KMS-11 (cell line): ENCODE measurements around the gene GPRIN3.

ENCODE experiments used
- H2AFZ ChIP-seq: fragments of 200-600 bp; sonication (generic); 2 replicates; pipeline ENCODE4 v1.6.1; 2016; ENCODE audit warnings: antibody characterized with exemption, mixed run types, low read depth
- H3K27ac ChIP-seq: fragments of 200-600 bp; sonication (generic); 2 replicates; pipeline ENCODE4 v1.6.1; 2016; ENCODE audit warnings: mild to moderate bottlenecking, mixed run types
- H3K27me3 ChIP-seq: fragments of 200-600 bp; sonication (generic); 2 replicates; pipeline ENCODE4 v1.6.1; 2017; ENCODE audit warnings: mild to moderate bottlenecking, low read depth, mixed run types, moderate library complexity; ENCODE audit not compliant: insufficient read depth
- H3K36me3 ChIP-seq: fragments of 200-600 bp; sonication (generic); 2 replicates; pipeline ENCODE4 v1.6.1; 2017; ENCODE audit warnings: mild to moderate bottlenecking, mixed run types; ENCODE audit not compliant: insufficient read depth
- H3K4me1 ChIP-seq: fragments of 200-600 bp; sonication (generic); 2 replicates; pipeline ENCODE4 v1.6.1; 2016; ENCODE audit warnings: mild to moderate bottlenecking, low read depth, mixed run types; ENCODE audit not compliant: poor library complexity, severe bottlenecking
- H3K4me2 ChIP-seq: fragments of 200-600 bp; sonication (generic); 2 replicates; pipeline ENCODE4 v1.7.0; 2016; ENCODE audit warnings: mild to moderate bottlenecking, mixed run types
- H3K4me3 ChIP-seq: fragments of 200-600 bp; sonication (generic); IDR thresholded peaks from 2 replicates; pipeline ENCODE4 v1.6.1; 2017; ENCODE audit warnings: low read depth, low read length, mixed read lengths; ENCODE audit not compliant: insufficient read depth
- H3K79me2 ChIP-seq: fragments of 200-600 bp; sonication (generic); 2 replicates; pipeline ENCODE4 v1.6.1; 2016; ENCODE audit warnings: low read depth, mixed run types; ENCODE audit not compliant: insufficient read depth
- H3K9ac ChIP-seq: fragments of 200-600 bp; sonication (generic); 2 replicates; pipeline ENCODE4 v1.6.1; 2016; ENCODE audit warnings: mild to moderate bottlenecking, mixed run types
- H4K20me1 ChIP-seq: fragments of 200-600 bp; sonication (generic); 2 replicates; pipeline ENCODE4 v1.6.1; 2016; ENCODE audit warnings: mild to moderate bottlenecking, mixed run types; ENCODE audit not compliant: insufficient read depth
- TF ChIP-seq, protein P1 (sequence below): fragments of 200-600 bp; sonication (generic); conservative IDR thresholded peaks from 2 replicates; pipeline ENCODE4 v1.6.1; 2017; ENCODE audit warnings: low read depth, mild to moderate bottlenecking, antibody characterized with exemption, low read length, moderate library complexity, mixed read lengths

Gene GPRIN3

DNA sequence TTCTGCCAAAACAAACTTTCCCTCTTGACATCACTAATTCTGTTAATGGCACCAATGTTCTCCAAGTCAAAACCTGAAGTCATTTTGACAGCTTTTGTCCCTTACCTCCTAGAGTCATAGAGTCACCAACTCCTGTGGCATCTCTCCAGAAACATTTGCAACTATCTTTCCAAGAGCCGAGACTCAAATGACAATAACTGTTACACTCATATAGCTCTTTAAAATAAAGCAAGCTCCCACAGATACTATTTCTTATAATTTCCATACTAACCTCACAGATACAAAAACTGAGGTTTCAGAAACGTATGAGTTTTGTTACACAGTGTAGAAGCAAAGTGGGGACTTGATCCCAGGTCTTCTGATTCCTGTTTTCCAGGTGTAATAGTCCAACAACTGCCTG lies 18.3 kb downstream of the GPRIN3 start:
- Histone ChIP-seq H3K4me1 (peaks cover 98% of the 10 kb centered on the region), H3K36me3 (no peaks in the 10 kb centered on the region), H2AFZ (no peak overlapping the region), H3K9ac (no peak overlapping the region), H3K4me2 (no peak overlapping the region), H4K20me1 (no peaks in the 10 kb centered on the region), H3K79me2 (peaks cover 94% of the 10 kb centered on the region), H3K4me3 (no peak overlapping the region), H3K27me3 (no peaks in the 10 kb centered on the region), H3K27ac (no peak overlapping the region)
- TF ChIP-seq, protein P1, sequence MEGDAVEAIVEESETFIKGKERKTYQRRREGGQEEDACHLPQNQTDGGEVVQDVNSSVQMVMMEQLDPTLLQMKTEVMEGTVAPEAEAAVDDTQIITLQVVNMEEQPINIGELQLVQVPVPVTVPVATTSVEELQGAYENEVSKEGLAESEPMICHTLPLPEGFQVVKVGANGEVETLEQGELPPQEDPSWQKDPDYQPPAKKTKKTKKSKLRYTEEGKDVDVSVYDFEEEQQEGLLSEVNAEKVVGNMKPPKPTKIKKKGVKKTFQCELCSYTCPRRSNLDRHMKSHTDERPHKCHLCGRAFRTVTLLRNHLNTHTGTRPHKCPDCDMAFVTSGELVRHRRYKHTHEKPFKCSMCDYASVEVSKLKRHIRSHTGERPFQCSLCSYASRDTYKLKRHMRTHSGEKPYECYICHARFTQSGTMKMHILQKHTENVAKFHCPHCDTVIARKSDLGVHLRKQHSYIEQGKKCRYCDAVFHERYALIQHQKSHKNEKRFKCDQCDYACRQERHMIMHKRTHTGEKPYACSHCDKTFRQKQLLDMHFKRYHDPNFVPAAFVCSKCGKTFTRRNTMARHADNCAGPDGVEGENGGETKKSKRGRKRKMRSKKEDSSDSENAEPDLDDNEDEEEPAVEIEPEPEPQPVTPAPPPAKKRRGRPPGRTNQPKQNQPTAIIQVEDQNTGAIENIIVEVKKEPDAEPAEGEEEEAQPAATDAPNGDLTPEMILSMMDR = no peak

DNA sequence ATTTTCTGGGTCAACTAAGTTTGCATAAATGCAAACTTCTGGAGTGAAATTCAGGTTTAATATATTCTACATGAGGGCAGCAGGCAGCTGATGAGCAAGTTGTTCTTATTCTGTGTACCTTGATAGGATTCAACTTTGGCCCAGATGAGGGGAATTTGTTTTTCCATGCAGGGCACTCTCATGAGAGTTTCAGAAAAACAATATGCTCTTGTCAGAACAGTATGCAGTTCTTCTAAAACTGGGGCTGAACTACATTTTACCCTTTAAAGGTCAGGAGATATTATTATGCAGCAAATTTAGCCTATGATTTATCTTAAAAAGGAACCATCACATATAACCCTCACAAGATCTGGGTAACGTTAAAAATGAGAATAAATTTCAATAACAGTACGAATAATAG lies 19.2 kb downstream of the GPRIN3 start:
- H3K36me3 ChIP-seq = no peaks in the 10 kb centered on the region
- H3K9ac ChIP-seq = no peak overlapping the region
- no peak overlapping the region for H3K27ac ChIP-seq
- peaks cover 94% of the 10 kb centered on the region for H3K79me2 ChIP-seq
- no peaks in the 10 kb centered on the region for H4K20me1 ChIP-seq
- peaks cover 91% of the 10 kb centered on the region for H3K4me1 ChIP-seq
- no peak overlapping the region for H3K4me2 ChIP-seq
- TF ChIP-seq, protein P1 = no peak
- no peak overlapping the region for H2AFZ ChIP-seq
- no peak overlapping the region for H3K4me3 ChIP-seq
- no peaks in the 10 kb centered on the region for H3K27me3 ChIP-seq

DNA sequence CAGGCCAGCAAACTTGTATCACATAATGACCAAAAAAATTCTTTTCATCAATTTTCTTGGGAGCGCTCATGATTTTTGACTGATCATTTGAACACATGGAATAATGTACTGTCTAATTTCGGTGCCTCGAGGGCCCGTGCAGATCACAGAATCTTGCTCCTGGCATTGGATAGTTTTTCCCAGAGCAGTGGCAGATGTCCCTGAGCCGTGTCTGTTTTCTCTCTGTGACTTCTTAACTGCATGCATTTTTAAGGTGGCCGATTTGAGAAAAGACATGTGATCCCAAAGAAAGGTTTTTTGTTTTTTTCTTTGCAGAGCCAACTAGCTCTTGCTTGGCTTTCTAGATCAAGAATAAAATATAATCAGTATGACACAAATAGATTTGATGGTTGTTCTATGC lies 19.7 kb downstream of the GPRIN3 start:
- Histone ChIP-seq H3K79me2 (peaks cover 94% of the 10 kb centered on the region), H3K27me3 (no peaks in the 10 kb centered on the region), H3K36me3 (no peaks in the 10 kb centered on the region), H3K4me2 (no peak overlapping the region), H3K4me1 (peaks cover 86% of the 10 kb centered on the region), H3K27ac (no peak overlapping the region), H4K20me1 (no peaks in the 10 kb centered on the region), H3K4me3 (no peak overlapping the region), H3K9ac (no peak overlapping the region), H2AFZ (no peak overlapping the region)
- TF ChIP-seq, protein P1 = no peak

DNA sequence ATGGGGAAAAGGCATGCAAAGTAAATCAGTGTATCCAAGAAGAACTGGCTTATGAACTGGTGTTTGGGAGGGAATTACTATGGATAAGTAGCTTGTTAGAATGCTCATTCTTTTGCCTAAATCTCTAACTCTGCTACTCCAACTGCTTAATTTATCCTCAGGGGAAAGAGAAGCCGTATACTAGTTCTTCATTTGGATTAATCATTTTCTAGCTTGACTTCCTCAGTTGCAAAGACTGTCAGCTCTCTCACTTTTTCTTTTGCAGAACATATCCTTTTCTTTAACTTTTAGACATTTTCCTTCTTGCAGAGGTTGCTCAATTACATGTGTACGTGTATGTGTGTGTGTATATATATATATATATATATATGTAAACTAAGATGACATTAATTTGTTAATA lies 21.9 kb downstream of the GPRIN3 start:
- H3K9ac ChIP-seq = no peak overlapping the region
- H3K79me2 ChIP-seq = peaks cover 88% of the 10 kb centered on the region
- H4K20me1 ChIP-seq = no peaks in the 10 kb centered on the region
- H3K27ac ChIP-seq = no peak overlapping the region
- H3K4me3 ChIP-seq = no peak overlapping the region
- TF ChIP-seq, protein P1 = no peak
- no peaks in the 10 kb centered on the region for H3K36me3 ChIP-seq
- H3K4me2 ChIP-seq = no peak overlapping the region
- no peaks in the 10 kb centered on the region for H3K27me3 ChIP-seq
- peaks cover 64% of the 10 kb centered on the region for H3K4me1 ChIP-seq
- no peak overlapping the region for H2AFZ ChIP-seq
